Stimulated activated CD4-positive, alpha-beta T cell treated with anti-CD3 and anti-CD28 coated beads, TNF-alpha, amount 100 ng/mL, for 1 hour (primary cell): ENCODE data around the gene TSEN15.
"Not testable (repeated sequence)": the region's sequence is repeated elsewhere in the genome, so short reads cannot be mapped to it uniquely, and the experiment has no call there.

Source experiments
- DNase-seq, 3 donors: peaks; one replicate each; pipeline ENCODE4 v3.0.0-alpha.2; 2020; ENCODE audit warnings: low read depth in 3 of 3, low spot score in 1 of 3

The TSEN15 gene

GRCh38 chr1:184096005-184096404 is 44.5 kb downstream of the TSEN15 start:
- DNase-seq, result no peak

GRCh38 chr1:184096580-184096979 is 45.0 kb downstream of the TSEN15 start:
- DNase-seq, result not testable (repeated sequence)

- DNase-seq, result no peak
These were observed 49.6 kb downstream of the TSEN15 start for GRCh38 chr1:184101141-184101540.

GRCh38 chr1:184101571-184101970 is 50.0 kb downstream of the TSEN15 start:
- DNase-seq, result no peak

- DNase-seq, result no peak
These were observed 59.0 kb downstream of the TSEN15 start for GRCh38 chr1:184110272-184111204.

GRCh38 chr1:184112176-184112948 is 60.8 kb downstream of the TSEN15 start:
- DNase-seq, result no peak

- DNase-seq, result no peak
These were observed 61.7 kb downstream of the TSEN15 start for GRCh38 chr1:184113251-184113650.

GRCh38 chr1:184114818-184115398 is 63.4 kb downstream of the TSEN15 start:
- DNase-seq, result no peak

- DNase-seq, result no peak
These were observed 64.8 kb downstream of the TSEN15 start for GRCh38 chr1:184116287-184116686.

- DNase-seq, result no peak
These were observed 66.5 kb downstream of the TSEN15 start for GRCh38 chr1:184118046-184118445.
